GM23248 (cell line): ENCODE data around the gene ATF3.

Source experiments
- EZH2 ChIP-seq: fragments of 200-600 bp; sonication (generic); IDR thresholded peaks from 2 replicates; pipeline ENCODE4 v1.6.1; 2018; ENCODE audit warnings: antibody characterized with exemption, mild to moderate bottlenecking; ENCODE audit not compliant: insufficient read depth, poor library complexity, severe bottlenecking
- EZH2phosphoT487 ChIP-seq: fragments of 200-600 bp; sonication (generic); IDR thresholded peaks from 2 replicates; pipeline ENCODE4 v1.6.1; 2018; ENCODE audit warnings: antibody characterized with exemption, moderate library complexity, mild to moderate bottlenecking, low read depth; ENCODE audit not compliant: insufficient read depth

DNA sequence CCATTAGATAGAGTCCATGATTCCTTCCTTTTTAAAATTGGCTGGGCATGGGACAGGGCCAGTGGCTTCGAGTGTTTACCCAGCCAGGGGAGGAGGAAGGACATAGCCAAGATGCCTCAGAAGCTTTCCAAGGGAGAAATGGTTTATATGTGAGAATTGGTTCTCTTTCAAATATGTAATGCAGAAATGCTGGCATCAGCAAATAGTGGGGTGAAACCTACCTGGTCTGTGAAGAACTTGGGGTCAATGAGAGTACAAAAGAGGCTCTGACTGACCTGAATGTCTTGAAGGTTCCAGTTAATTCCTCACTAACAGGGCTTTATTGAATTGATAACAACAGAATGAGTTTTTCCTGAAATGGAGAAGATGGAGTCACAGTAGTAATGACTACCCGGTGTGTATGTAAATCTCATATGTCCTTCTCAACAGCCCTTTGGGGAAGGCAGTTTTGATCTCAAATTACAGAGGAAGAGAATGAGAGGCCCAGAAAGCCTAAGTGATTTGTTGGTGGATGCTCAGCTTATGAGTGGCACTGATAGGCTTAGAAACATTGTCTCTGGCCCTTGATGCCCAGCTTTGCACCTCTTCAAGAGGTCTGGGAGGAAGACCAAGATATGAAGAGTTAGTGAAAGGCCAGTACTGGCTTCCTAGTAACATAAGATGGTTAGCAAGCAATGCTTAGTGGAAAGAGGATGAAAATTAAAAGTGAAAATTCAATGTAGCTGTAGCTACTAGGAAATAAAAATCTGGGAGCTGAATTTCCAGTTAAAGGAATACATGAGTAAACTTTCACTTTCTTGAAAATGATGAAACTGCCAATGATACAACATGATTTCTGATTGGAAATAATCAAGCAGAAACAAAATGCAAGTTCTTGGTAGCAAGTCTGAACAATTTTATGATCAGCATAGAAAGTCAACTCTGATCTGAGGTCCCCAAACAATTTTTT lies 2.7 kb downstream of the ATF3 start:
- TF ChIP-seq EZH2phosphoT487 = no peak
- no peak for TF ChIP-seq EZH2
